Measurements from ENCODE around the gene RBMS2. TPM values are rescaled to one million over a fixed set of nuclear protein-coding genes. Genes with fewer than 3 reads are reported as not detected.
A peak's percentile ranks its signal among the peaks of the same experiment; 100 is the strongest.

Gene RBMS2, protein sequence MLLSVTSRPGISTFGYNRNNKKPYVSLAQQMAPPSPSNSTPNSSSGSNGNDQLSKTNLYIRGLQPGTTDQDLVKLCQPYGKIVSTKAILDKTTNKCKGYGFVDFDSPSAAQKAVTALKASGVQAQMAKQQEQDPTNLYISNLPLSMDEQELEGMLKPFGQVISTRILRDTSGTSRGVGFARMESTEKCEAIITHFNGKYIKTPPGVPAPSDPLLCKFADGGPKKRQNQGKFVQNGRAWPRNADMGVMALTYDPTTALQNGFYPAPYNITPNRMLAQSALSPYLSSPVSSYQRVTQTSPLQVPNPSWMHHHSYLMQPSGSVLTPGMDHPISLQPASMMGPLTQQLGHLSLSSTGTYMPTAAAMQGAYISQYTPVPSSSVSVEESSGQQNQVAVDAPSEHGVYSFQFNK
- 5.0 and 7.6 TPM in 2 replicates for total RNA-seq
- total RNA-seq (2013) = 1.4 TPM
- 0.81 and 1.2 TPM in 2 replicates for polyA plus RNA-seq
- 0.51 and 0.71 TPM in 2 replicates for polyA minus RNA-seq

GRCh38 chr12:56521590-56522371 is at the start of gene RBMS2:
Gene RBMS2, plus strand, starts transcription at chr12:56521820. Its CDS starts 204 bp downstream, at chr12:56522024.
- Histone ChIP-seq H3K9me3 (ENCODE audit: control extremely low read depth in 1 of 3, control insufficient read depth in 2 of 3, insufficient read depth in 1 of 3, low read length in 2 of 3) (no peaks in the 10 kb centered on the region), H3K4me1 (ENCODE audit: control insufficient read depth in 2 of 2, insufficient read depth in 2 of 2, low read length in 2 of 2) (peaks cover 12 to 20% of the 10 kb centered on the region in 2 donors), H3K79me2 (ENCODE audit: control insufficient read depth, insufficient read depth, low read length) (no peaks in the 10 kb centered on the region), H3K4me2 (replicated peaks; ENCODE audit: low read depth, low read length, poor library complexity, severe bottlenecking) (peak within 1 kb of the TSS; percentile 66), H3K27ac (ENCODE audit: low read length in 2 of 2) (peak within 1 kb of the TSS in 1 of 2 donors; percentile 54), H3K9ac (ENCODE audit: low read length) (peak within 1 kb of the TSS; percentile 63), H3K27me3 (replicated peaks in 1 of 4; ENCODE audit: control extremely low read depth in 1 of 4, control insufficient read depth in 3 of 4, insufficient read depth in 4 of 4, low read length in 3 of 4) (no peaks in the 10 kb centered on the region), H4K20me1 (ENCODE audit: control insufficient read depth, insufficient read depth, low read length, poor library complexity, severe bottlenecking) (no peaks in the 10 kb centered on the region), H3K36me3 (replicated peaks in 1 of 2; ENCODE audit: control extremely low read depth in 1 of 2, control insufficient read depth in 1 of 2, extremely low read depth in 1 of 2, insufficient read depth in 2 of 2, low read length in 1 of 2) (no peaks in the 10 kb centered on the region), H3K4me3 (ENCODE audit: control extremely low read depth in 1 of 5, extremely low read depth in 1 of 5, insufficient read depth in 1 of 5, low read depth in 2 of 5, low read length in 4 of 5) (peak within 1 kb of the TSS; percentile 41 to 48 (median 41)), H2AFZ (ENCODE audit: insufficient read depth, low read depth, low read length, poor library complexity, severe bottlenecking) (peak within 1 kb of the TSS; percentile 83)
- peak within 1 kb of the TSS; percentile 47 for H3K27ac Mint-ChIP-seq
- TF ChIP-seq, protein P1, sequence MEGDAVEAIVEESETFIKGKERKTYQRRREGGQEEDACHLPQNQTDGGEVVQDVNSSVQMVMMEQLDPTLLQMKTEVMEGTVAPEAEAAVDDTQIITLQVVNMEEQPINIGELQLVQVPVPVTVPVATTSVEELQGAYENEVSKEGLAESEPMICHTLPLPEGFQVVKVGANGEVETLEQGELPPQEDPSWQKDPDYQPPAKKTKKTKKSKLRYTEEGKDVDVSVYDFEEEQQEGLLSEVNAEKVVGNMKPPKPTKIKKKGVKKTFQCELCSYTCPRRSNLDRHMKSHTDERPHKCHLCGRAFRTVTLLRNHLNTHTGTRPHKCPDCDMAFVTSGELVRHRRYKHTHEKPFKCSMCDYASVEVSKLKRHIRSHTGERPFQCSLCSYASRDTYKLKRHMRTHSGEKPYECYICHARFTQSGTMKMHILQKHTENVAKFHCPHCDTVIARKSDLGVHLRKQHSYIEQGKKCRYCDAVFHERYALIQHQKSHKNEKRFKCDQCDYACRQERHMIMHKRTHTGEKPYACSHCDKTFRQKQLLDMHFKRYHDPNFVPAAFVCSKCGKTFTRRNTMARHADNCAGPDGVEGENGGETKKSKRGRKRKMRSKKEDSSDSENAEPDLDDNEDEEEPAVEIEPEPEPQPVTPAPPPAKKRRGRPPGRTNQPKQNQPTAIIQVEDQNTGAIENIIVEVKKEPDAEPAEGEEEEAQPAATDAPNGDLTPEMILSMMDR (IDR thresholded peaks at IDR 0.05) = no peak
- TF ChIP-seq EZH2 (IDR thresholded peaks at IDR 0.05; ENCODE audit: borderline replicate concordance, insufficient read depth, low read depth, low read length, poor library complexity, severe bottlenecking) = no peak
- POLR2A ChIA-PET = interaction anchor here (0.6 to 1.2 kb wide), 5 partner anchors 25 to 556 kb away, joined by 3 to 6 read pairs (median 4); partner anchors contain the start of gene IL23A
- peaks cover 4% of the 10 kb centered on the region for H3K27me3 Mint-ChIP-seq
- peak within 1 kb of the TSS; percentile 85 for H3K4me3 Mint-ChIP-seq
- DNase-seq (peak; percentile 66), ATAC-seq (ENCODE audit: low read depth) (peak; percentile 76)
- CTCF ChIA-PET = interaction anchor here (0.7 to 3.1 kb wide), 8 partner anchors 8 to 486 kb away, joined by 3 to 15 read pairs (median 4); no protein-coding TSS in a partner anchor
- no peaks in the 10 kb centered on the region for H3K9me3 Mint-ChIP-seq (ENCODE audit: insufficient read depth)
- WGBS (ENCODE audit: insufficient coverage) = 0% methylated on average over 4 of the region's 15 CpGs
- H3K4me1 Mint-ChIP-seq = peaks cover 22% of the 10 kb centered on the region
- intact Hi-C loops (cut with micrococcal nuclease) = loop anchor here (5.0 kb wide), 1 partner anchor 111 kb away; the partner anchor contains the start of gene BAZ2A
